Right lobe of liver (tissue), 4 donors: ENCODE data around the gene RBFOX2.
"Not testable (repeated sequence)": the region's sequence is repeated elsewhere in the genome, so short reads cannot be mapped to it uniquely, and the experiment has no call there.

Source experiments
- POLR2A ChIP-seq: fragments of 450-650 bp; IDR thresholded peaks from one replicate; pipeline ENCODE4 v1.6.1; 2017; ENCODE audit warnings: antibody characterized with exemption, mild to moderate bottlenecking
- TF ChIP-seq, protein P1 (sequence below), 4 donors: fragments of 200-600 bp in 3 of 4; fragments of 450-650 bp in 1 of 4; IDR thresholded peaks; one replicate each; pipeline versions ENCODE4 v1.5.1 to v1.8.0; 2016 to 2022; ENCODE audit warnings: antibody characterized with exemption in 4 of 4, mild to moderate bottlenecking in 2 of 4
- donor health status: DM: no; HTN: no; CAD: no.
- donor health status: DM: no; HTN: no; CAD: no.
- donor health status: DM: no; HTN: yes; CAD: no.

DNA sequence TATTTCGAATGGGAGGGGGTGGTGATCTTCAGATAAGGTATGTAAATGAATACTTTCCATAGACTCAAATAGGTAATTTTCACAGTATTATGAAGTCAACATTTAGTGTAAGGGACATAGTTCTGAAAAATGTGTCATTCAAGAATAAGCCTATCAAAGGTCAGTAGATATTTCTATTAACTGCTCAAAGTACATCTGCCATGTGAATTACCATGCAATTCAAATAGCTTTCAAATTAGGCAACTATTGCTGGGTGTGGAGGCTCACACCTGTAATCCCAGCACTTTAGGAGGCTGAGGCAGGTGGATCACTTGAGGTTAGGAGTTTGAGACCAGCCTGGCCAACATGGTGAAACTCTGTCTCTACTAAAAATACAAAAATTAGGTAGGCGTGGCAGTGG, 236.8 kb downstream of the RBFOX2 start:
- TF ChIP-seq, protein P1, sequence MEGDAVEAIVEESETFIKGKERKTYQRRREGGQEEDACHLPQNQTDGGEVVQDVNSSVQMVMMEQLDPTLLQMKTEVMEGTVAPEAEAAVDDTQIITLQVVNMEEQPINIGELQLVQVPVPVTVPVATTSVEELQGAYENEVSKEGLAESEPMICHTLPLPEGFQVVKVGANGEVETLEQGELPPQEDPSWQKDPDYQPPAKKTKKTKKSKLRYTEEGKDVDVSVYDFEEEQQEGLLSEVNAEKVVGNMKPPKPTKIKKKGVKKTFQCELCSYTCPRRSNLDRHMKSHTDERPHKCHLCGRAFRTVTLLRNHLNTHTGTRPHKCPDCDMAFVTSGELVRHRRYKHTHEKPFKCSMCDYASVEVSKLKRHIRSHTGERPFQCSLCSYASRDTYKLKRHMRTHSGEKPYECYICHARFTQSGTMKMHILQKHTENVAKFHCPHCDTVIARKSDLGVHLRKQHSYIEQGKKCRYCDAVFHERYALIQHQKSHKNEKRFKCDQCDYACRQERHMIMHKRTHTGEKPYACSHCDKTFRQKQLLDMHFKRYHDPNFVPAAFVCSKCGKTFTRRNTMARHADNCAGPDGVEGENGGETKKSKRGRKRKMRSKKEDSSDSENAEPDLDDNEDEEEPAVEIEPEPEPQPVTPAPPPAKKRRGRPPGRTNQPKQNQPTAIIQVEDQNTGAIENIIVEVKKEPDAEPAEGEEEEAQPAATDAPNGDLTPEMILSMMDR (IDR thresholded peaks at IDR 0.05) = not testable (repeated sequence)
- not testable (repeated sequence) for TF ChIP-seq POLR2A
